A673 (cell line): Measurements from ENCODE around the gene TNFRSF4.

Experiments
- EZH2 ChIP-seq: fragments of 200-600 bp; sonication (generic); IDR thresholded peaks from 2 replicates; pipeline ENCODE4 v1.6.1; 2017; ENCODE audit warnings: borderline replicate concordance, low read depth, mild to moderate bottlenecking, mixed read lengths, antibody characterized with exemption, low read length; ENCODE audit not compliant: poor library complexity, severe bottlenecking
- TF ChIP-seq, protein P1 (sequence below): fragments of 300-800, 200-600 bp; sonication (generic); conservative IDR thresholded peaks from 2 replicates; pipeline ENCODE4 v1.5.1; 2017; ENCODE audit warnings: low read depth, mild to moderate bottlenecking, antibody characterized with exemption, low read length, moderate library complexity, mixed read lengths

DNA sequence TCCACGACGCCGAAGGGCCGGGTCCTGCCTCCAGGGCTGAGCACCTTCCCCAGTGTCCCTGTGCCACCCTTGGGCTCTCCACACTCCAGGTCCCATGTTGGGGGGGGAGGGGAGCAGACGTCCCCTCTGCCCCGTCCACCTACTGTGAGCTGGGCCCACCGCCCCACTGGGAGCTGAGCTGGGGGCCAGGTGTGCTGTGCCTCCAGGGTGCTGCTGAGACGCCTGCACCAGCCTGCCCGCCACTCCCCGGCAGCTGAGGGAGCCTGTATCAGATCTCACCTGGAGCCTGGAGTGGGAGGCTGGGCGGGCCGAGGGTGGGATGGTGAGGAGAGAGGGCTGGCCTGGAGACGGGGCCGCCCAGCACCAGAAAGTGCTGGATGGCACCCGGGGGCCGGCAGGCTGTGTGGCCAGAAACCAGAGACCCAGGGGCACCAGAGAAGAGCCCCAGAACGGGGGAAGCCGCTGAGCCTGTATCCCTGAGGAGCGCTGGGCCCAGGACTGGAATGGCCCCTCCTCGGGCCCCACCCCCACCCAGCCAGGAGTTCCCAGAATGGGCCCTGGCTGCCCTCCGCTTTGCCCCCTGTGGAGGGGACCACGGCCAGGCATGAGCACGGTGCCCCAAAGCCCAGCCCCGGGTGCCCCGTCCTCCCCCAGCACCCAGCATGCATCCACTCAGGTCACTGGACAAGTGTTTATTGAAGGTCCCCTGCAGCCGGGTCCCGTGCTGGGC, 11.0 kb downstream of the TNFRSF4 start:
- TF ChIP-seq, protein P1, sequence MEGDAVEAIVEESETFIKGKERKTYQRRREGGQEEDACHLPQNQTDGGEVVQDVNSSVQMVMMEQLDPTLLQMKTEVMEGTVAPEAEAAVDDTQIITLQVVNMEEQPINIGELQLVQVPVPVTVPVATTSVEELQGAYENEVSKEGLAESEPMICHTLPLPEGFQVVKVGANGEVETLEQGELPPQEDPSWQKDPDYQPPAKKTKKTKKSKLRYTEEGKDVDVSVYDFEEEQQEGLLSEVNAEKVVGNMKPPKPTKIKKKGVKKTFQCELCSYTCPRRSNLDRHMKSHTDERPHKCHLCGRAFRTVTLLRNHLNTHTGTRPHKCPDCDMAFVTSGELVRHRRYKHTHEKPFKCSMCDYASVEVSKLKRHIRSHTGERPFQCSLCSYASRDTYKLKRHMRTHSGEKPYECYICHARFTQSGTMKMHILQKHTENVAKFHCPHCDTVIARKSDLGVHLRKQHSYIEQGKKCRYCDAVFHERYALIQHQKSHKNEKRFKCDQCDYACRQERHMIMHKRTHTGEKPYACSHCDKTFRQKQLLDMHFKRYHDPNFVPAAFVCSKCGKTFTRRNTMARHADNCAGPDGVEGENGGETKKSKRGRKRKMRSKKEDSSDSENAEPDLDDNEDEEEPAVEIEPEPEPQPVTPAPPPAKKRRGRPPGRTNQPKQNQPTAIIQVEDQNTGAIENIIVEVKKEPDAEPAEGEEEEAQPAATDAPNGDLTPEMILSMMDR: no peak
- no peak for TF ChIP-seq EZH2
